ENCODE data around the gene WDR70. TPM values are rescaled to one million over a fixed set of nuclear protein-coding genes. Genes with fewer than 3 reads are reported as not detected.
"Not testable (repeated sequence)": the region's sequence is repeated elsewhere in the genome, so short reads cannot be mapped to it uniquely, and the experiment has no call there.

Gene WDR70
- total RNA-seq, 1 donor from 2014 or later: 49.6 TPM

DNA sequence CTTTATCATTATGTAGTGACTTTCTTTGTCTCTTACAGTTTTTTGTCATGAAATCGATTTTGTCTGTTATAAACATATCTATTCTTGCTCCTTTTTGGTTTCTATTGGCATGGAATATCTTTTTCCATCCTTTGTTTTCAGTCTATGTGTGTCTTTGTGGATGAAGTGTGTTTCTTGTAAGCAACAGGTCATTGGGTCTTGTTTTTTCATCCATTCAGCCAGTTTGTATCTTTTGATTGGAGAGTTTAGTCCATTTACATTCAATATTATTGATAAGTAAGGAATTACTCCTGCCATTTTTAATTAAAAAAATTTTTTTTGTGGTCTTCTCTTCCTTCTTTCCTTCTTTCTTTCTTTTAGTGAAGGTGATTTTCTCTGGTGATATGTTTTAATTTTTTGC, 266.6 kb downstream of the WDR70 start:
- DNase-seq: no peak

DNA sequence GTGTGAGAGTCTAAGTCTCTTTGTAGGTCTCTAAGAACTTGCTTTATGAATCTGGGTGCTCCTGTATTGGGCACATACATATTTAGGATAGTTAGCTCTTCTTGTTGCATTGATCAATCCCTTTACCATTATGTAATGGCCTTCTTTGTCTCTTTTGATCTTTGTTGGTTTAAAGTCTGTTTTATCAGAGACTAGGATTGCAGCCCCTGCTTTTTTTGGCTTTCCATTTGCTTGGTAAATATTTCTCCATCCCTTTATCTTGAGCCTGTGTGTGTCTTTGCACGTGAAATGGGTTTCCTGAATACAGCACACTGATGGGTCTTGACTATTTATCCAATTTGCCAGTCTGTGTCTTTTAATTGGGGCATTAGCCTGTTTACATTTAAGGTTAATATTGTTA, 275.4 kb downstream of the WDR70 start:
- not testable (repeated sequence) for DNase-seq

DNA sequence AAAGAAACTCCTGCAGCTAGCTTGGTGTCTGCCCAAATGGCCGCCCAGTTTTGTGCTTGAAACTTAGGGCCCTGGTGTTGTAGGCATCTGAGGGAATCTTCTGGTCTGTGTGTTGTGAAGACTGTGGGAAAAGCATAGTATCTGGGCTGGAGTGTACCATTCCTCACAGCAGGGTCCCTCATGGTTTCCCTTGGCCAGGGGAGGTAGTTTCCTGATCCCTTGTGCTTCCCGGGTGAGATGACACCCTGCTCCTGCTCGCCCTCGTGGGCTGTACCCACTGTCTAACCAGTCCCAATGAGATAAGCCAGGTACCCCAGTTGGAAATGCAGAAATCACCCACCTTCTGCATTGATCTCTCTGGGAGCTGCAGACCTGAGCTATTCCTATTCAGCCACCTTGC, 277.9 kb downstream of the WDR70 start:
- no peak for DNase-seq

DNA sequence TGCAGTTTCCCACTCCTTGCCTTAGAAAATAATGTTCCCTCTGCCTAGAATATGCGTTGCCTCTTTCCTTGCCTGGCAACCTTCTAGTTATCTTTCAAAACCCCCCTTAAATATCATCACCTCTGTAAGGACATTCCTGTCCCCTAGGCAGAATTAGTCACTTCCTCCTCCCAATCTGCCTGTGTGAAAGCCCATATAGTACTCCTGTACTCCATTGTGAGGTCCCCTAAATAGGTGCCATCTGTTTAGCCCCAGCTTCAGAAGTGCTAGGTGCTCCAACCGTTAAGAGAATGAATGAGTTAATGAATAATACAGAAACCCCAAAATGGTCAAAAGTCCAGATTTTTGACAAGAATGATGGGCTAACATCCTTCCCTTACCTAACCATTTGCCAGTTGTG, 279.3 kb downstream of the WDR70 start:
- DNase-seq: no peak

DNA sequence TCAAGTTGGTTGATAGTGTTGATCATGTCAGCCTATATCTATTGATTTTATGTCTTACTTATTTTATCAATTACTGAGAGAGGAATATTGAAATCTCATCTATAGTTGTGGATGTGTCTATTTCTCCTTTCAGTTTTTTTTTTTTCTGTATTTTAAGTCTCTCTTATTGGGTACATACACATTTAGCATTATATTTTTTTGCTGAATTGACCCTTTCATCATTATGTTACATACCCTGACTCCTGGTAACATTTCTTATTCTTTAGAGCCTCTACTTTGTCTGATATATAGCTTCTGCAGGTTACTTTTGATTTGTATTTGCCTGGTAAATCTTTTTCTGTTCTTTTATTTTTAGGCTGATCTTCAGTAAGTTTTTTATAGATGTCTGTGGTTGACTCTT, 281.2 kb downstream of the WDR70 start:
- DNase-seq: no peak

DNA sequence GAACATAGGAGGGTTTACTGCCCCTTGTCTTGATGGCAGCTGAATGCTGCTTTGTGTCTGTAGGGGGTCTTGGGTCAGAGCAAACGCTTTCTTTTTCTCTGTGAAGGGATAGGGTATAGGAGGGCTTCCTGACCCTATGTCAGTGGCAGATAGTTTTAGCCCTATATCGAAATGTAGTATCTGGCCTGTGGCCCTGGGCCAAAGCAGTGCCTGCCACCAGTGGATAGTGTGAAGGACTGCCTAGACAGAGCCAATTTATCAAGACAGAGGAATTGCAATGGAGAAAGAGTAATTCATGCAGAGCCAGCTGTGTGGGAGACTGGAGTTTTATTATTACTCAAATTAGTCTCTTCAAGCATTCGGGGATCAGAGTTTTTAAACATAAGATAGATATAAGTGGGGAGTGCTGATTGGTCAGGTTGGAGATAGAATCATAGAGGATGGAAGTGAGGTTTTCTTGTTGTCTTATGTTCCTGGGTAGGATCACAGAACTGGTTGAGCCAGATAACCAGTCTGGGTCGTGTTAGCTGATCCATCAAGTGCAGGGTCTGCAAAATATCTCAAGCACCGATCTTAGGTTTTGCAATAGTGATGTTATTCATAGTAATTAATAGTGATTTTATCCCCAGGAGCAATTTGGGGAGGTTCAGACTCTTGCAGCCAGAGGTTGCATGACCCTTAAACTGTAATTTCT, 282.3 kb downstream of the WDR70 start:
- DNase-seq: no peak

DNA sequence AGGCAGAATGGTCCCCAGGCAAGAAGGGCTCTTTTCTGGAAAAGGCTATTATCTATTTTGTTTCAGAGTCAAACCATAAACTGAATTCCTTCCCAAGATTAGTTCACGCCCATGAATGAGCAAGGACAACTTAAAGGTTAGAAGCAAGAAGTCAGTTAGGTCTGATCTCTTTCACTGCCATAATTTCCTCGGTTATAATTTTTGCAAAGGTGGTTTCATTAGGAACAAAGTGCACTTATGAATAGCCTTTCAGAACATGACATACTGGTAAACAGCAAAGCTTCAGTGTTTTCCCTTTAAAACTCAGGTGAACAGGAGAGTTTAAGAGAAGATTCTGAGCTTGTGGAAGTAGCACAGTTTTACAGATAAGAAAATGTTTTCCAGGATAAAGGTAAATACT, 282.8 kb downstream of the WDR70 start:
- no peak for DNase-seq

DNA sequence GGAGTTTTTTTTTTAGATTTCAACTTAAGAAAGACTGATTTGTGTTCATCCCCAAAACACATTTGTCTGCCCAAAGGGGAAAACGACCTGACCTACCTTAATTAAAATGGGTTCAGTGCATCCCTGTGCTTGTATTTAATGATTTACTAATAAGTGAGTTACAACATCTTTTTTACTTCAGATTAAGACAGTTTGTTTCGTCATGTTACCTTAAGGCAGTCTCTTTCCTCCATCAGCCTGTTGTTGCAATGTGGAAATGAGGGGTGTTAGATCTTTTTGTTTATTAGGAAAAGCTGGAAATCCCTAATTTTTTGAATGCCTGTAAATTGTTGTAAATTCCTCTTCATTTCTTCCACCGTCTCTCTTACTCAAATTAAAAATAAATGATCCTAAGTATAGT, 283.2 kb downstream of the WDR70 start:
- DNase-seq: no peak

DNA sequence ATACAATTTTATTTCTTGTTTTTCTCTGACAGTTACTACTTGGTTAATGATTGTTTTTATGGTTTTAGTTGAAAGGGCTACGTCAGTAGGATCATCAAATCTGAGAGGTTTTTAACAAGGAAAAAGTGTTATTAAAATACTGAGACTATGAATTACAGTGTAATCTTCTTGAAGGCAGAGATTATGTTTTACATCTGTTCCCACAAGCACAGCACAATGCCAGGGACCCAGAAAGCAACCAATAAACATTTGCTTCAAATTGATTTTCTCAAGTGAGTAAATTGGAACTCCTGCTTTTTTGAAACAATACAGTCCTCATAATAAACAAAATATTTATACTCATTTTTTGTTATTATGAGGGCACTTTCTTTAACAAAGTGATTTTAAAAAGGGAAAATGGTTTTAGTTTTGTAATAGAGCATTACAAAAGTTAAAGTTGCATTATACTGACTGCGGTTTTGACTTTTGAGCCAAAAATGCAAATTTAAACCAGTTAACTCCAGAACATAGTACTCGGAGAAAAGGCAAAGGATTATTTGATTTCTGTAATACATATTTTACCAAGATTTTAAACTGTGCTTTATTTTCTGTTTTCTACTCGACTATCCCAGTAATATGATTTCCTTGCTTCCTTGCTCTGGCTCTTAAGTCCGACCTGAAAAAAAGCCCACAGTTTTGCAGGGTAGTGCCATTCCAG, 283.8 kb downstream of the WDR70 start:
- DNase-seq: no peak

DNA sequence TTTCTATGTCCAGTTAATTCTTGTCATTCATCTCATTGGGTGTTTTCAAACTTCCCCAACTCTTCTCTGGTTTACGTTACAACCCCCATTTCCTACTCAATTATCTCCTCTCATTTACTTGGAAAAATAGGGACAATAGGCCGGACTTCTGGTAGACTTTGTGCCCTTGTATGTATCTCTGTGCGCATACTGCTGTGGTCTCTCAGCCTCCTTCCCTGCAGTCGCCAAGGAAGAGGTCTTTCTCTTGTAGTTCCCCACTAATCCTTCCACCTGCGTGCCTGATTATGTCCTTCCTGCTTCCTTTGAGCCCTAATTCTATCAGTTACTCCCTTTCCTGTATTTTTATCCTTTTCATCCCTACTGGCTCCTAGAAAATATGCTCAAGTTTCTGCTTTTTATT, 284.4 kb downstream of the WDR70 start:
- DNase-seq: no peak

DNA sequence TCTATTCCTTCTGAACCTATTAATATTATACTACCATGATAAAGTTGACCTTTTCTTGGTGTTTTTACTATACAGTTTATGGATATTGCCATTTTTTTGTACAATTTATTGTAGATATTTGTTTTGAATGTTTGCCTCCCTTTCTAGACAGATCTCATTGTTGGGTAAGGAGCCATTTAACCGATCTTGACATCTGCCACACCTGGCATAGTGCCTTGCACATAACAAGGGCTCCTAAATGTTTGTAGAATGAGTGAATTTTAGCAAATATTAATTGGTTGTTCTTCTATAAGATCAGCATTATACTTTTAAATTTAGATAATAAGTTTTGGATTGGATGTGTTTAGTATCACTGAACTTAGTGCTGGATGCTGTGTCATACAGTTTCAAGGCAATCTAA, 285.4 kb downstream of the WDR70 start:
- no peak for DNase-seq

DNA sequence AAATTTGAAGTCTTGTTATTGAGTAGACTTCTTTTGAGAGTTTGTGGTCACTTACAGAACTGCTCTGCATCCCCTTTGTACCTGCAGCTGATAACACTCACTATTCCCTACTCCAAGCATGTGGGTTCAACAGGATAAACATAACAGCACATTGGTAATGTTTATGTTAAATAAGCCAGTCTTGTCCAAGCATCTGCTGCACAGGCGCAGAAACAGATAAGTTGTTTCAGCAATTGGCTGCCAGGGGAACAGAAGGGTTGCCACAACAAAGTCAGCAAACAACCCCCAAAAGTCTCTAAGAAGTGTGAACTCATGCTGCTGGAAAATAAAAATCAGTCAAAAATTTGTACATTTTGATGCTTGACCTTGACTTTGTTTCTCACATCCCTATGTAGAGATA, 286.2 kb downstream of the WDR70 start:
- no peak for DNase-seq

DNA sequence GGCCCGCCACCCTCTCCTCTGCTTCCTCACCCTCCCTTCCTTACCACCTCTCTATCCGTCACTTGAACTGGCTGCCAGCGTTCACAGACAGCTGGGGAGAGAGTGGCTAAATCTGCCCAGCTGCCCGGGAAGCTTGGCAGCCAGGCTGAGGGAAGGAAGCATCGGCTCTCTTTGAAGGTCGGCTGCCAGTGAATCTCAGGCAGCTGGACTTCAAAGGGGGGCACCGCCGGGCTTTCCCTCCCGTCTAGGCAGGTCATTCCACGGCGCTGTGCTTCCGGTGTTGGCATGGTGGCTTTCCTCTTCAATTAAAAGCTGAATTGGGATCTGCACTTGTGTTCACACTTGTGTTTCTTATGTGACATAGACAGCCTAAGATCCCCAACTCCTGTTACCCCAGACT, 286.8 kb downstream of the WDR70 start:
- peak; percentile 34 for DNase-seq

DNA sequence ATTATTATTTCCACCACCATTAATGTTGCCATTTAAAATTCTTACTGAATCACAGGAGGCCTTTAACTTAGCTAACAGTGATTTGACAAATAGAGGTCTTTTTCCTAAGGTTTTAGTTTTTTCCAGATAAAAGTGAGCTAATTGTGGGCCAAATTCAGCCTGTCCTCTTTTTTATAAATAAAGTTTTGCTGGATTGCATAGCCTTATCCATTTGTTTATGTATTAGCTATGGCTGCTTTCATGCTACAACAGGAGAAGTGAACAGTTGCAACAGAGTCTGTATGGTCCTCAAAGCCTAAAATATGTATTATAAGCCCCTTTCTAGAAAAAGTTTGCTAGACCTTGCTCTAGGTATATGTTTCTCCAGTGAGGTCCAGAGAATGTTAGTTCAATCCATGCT, 288.3 kb downstream of the WDR70 start:
- no peak for DNase-seq

DNA sequence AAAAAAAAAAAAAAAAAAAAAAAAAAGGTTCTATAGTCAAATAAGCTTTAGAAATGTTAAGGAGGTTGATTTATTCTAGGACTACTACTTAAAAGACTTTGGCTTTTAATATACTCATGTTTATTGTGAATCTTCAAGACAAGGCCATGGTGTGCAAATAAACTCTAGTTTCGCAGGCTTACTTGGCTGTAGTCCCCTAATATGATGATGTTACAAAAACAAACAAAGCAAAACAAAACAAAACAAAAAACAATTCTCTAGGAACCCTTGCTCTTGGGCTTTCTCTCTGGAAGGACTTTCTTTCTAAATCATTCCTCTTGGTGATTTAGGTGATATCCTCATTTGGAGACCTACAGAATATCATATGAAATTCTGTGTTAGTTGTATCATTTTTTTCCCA, 288.7 kb downstream of the WDR70 start:
- no peak for DNase-seq

DNA sequence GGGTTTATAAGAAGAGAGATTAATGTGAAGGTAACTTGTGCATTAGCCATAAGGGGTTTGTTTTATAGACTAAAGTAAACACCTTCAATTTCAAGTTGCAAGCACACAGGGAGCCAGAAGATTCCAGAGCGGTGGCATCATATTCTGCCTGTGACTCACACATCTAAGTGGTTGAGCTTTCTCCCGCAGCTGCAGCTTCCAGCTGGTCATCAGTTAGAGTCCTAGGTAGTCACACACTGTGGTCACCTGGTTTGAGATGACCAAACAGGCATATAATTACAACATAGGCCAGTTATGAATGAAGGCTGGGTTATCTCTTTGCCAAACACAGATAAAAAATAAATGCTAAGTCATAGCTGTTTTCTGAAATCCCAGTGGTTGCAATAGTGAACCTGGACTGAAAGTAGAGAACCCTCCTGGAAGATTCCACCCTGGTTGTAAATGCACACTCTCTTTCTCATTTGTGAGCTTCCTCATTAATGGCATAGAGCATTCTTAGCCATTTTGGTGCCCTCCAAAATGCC, 289.5 kb downstream of the WDR70 start:
- no peak for DNase-seq

DNA sequence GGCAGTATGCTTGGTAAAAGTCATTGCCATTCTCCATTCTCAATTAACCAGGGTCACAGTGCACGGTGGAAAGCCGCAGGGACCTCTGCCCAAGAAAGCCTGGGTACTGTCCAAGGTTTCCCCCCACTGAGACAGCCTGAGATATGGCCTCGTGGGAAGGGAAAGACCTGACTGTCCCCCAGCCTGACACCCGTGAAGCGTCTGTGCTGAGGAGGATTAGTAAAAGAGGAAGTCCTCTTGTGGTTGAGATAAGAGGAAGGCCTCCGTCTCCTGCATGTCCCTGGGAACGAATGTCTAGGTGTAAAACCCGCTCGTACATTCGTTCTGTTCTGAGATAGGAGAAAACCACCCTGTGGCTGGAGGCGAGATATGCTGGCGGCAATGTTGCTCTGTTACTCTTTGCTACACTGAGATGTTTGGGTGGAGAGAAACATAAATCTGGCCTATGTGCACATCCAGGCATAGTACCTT, 293.0 kb downstream of the WDR70 start:
- DNase-seq: not testable (repeated sequence)

DNA sequence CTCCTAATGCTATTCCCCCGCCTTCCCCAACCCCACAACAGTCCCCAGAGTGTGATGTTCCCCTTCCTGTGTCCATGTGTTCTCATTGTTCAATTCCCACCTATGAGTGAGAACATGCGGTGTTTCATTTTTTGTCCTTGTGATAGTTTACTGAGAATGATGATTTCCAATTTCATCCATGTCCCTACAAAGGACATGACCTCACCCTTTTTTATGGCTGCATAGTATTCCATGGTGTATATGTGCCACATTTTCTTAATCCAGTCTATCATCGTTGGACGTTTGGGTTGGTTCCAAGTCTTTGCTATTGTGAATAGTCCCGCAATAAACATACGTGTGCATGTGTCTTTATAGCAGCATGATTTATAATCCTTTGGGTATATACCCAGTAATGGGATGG, 295.2 kb downstream of the WDR70 start:
- DNase-seq: not testable (repeated sequence)

DNA sequence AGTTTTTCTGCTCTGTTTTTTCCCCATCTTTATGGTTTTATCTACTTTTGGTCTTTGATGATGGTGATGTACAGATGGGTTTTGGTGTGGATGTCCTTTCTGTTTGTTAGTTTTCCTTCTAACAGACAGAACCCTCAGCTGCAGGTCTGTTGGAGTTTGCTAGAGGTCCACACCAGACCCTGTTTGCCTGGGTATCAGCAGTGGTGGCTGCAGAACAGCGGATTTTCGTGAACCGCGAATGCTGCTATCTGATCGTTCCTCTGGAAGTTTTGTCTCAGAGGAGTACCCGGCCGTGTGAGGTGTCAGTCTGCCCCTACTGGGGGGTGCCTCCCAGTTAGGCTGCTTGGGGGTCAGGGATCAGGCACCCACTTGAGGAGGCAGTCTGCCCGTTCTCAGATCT, 300.2 kb downstream of the WDR70 start:
- DNase-seq: not testable (repeated sequence)

DNA sequence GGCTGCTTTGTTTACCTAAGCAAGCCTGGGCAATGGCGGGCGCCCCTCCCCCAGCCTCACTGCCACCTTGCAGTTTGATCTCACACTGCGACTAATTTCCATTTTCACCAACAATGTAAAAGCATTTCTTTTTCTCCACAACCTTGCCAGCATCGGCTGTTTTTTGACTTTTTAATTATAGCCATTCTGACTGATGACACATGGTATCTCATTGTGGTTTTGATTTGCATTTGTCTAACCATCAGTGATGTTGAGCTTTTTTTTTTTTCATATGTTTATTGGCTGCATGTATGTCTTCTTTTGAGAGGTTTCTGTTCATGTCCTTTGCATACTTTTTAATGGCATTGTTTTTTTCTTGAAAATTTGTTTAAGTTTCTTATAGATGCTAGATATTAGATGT, 300.8 kb downstream of the WDR70 start:
- DNase-seq: not testable (repeated sequence)

DNA sequence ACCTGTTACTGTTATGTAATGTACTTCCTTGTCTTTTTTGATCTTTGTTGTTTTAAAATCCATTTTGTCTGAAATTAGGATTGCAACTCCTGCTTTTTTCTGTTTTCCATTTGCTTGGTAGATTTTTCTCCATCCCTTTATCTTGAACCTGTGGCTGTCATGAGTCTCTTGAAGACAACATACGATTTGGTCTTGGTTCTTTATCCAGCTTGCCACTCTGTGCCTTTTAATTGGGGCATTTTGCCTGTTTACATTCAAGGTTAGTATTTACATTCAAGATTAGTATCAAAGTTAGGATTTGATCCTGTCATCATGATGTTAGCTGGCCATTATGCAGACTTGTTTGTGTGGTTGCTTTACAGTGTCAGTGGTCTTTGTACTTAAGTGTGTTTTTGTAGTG, 304.0 kb downstream of the WDR70 start:
- DNase-seq: no peak

DNA sequence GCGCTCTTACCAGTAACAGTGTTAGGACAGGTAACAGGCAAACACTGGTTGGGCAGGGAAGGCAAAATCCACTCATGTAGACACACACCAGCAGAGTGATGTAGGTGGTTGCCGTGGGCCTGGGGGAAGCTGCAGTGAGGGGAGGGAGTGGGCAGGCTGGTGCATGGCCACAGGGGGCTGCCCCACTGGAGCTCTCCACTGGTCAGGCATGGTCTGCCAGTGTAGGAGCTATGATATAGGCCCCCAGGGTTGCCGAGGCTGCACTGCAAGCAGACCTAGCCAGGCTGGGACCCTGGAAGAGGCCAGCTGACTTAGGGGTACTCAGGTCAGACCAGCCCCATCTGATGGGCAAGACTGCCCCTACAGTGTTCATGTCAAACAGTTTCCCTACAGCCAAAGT, 306.1 kb downstream of the WDR70 start:
- DNase-seq: no peak

DNA sequence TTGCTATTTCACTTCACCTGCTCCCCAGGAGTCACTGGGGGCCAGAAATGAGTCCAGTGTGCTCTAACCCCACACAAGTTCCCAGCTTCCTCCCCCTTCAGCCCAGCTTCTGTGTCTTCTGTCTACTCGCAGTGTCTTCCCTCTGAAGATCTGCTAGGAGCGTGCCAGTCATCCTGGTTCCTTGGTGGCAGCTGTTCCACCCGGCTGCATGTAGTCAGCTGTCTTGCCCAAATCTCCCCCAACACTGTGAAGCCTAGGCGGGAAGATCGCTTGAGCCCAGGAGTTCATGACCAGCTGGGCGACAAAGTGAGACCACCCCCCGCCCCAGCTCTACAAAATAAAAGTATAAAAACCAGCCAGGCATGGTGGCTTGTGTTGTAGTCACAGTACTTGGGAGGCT, 306.7 kb downstream of the WDR70 start:
- DNase-seq: no peak

DNA sequence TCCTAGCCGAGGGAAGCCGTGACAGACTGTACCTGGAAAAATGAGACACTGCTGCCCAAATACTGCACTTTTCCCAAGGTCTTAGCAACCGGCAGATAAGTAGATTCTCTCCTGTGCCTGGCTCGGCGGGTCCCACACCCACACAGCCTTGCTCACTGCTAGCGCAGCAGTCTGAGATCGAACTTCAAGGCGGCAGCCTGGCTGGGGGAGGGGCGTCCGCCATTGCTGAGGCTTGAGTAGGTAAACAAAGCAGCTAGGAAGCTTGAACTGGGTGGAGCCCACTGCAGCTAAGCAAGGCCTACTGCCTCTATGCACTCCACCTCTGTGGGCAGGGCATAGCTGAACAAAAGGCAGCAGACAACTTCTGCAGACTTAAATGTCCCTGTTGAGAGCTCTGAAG, 309.8 kb downstream of the WDR70 start:
- not testable (repeated sequence) for DNase-seq
